K562 treated with DMSO at 1 percent for 48 hours (cell line): Measurements from ENCODE around the gene URAD. TPM values are rescaled to one million over a fixed set of nuclear protein-coding genes. Genes with fewer than 3 reads are reported as not detected.

Source experiments
- total RNA-seq: library from RNA; unstranded; fragments of 300-600 nt; gene quantifications from 2 replicates; pipeline ENCODE4 v1.2.3, GENCODE V29; 2022; ENCODE audit warnings: low replicate concordance; ENCODE audit errors: extremely low read depth

The URAD gene, protein sequence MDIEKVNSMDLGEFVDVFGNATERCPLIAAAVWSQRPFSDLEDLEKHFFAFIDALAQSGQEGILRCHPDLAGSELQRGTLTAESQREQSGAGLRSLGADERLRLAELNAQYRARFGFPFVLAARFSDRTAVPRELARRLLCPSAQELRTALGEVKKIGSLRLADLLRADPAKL
- not detected in 2 replicates for total RNA-seq

DNA sequence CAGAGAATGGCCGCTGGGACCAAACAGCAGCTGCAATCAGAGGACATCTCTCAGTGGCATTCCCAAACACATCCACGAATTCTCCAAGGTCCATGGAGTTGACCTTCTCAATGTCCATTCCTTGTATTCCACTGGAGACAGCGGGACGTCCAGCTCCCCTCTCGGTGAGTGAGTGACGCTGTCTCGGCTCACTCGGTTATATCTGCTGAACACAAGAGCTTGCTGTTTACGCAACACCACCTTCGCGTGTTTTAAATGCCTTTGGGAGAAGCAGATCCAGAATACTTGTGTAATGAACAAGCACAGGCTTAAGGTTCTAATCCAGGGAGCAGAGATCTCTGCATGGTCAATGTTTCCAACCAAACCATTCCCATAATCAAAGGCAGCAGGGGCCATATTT lies at the start of gene URAD:
URAD (minus strand) TSS at position 174 of the 400 bp plus-strand sequence; CDS start at position 118, 56 bp downstream.

DNA sequence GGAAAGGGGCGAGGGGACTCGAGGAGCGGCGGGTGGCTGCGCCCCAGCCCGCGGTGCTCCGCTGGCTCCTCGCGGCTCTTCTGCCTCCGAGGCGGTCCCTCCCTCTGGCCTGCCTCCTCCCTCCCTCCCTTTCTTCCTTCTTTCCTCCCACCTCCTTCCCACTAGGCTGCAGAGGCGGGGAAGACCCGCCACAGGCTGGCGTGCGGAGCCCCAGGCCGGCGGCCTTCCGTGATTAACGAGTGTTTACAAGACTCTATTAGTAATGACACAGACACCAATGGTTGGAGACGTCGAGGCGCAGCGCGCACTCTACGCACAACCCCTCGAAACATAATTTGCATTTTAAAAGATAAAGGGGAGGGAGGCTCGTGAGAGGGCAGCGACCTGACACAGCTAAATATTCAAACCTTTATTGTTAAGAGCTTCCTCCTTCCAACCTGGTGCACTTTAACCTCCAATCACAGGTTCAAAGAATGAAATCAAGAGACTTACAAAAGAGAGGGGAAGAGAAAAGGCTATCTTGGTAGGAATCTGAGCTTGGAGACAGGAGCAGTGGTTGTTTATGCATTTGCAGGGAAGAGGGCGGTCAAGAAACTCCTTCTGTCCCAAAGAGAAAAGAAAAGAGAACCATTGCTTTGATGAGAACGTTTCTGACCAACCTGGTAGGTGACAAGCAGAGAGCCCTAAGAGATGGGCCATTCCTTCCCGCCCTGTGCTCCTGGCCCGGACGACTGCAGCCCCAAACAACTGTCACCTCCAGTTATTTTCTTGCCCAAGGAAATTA lies 19.2 kb downstream of the URAD start, which contains the start of gene CDX2:
CDX2 (minus strand) TSS at position 234 of the 784 bp plus-strand sequence. CDS start 309 bp downstream, outside the sequence.

Other genes starting within 250 kb of the URAD start
- not detected in 2 replicates for gene GSX1, start 196.2 kb downstream of the URAD start, total RNA-seq
- not detected in 2 replicates for gene PDX1, start 68.7 kb downstream of the URAD start, total RNA-seq
- not detected in 2 replicates for gene CDX2, start 19.4 kb downstream of the URAD start, total RNA-seq
- not detected in 2 replicates for gene FLT3, start 111.9 kb upstream of the URAD start, total RNA-seq
- not detected in 2 replicates for gene PAN3, start 149.9 kb upstream of the URAD start, total RNA-seq